ENCODE data around the gene ZBTB20. TPM values are rescaled to one million over a fixed set of nuclear protein-coding genes. Genes with fewer than 3 reads are reported as not detected.

Gene ZBTB20
- total and polyA plus RNA-seq, 2 of the 4 experiments (the other 2 are of a cell fraction): 0.75 to 14.7 TPM

GRCh38 chr3:114685161-114685560 is 461.9 kb downstream of the ZBTB20 start:
- H3K9ac ChIP-seq (ENCODE audit: low read depth, low read length): no peak overlapping the region
- no peak overlapping the region for H4K5ac ChIP-seq (ENCODE audit: low read depth, low read length)
- no peak overlapping the region for H2AK9ac ChIP-seq (replicated peaks; ENCODE audit: low read depth, low read length, poor library complexity)
- dilution Hi-C loops (cut with HindIII; ENCODE audit: low sequenced_read_pairs, unreplicated experiment): no loop called here
- H2AK5ac ChIP-seq (ENCODE audit: low read depth, low read length): no peak overlapping the region
- H2BK120ac ChIP-seq (ENCODE audit: low read depth, low read length): no peak overlapping the region
- peaks cover 3% of the 10 kb centered on the region; the same call in 1 of the 2 replicates for H3K9me1 ChIP-seq (ENCODE audit: insufficient read depth, low read length)
- in situ Hi-C loops (cut with MboI; ENCODE audit: low sequenced_read_pairs): no loop called here
- no peaks in the 10 kb centered on the region for H3K79me1 ChIP-seq (ENCODE audit: low read depth in 1 of 2, low read length in 2 of 2)
- no peaks in the 10 kb centered on the region for H3K4me1 ChIP-seq (ENCODE audit: control insufficient read depth, insufficient read depth, low read length)
- H3K4me2 ChIP-seq (ENCODE audit: low read depth, low read length): no peak overlapping the region; the same call in 1 of the 2 replicates
- H2AFZ ChIP-seq (replicated peaks; ENCODE audit: low read length, poor library complexity): no peak overlapping the region
- intact Hi-C loops (cut with micrococcal nuclease): no loop called here
- CTCF ChIA-PET: interaction anchor here (1.4 kb wide), 1 partner anchor 12 kb away, joined by 3 read pairs; no protein-coding TSS in a partner anchor
- H2BK20ac ChIP-seq (ENCODE audit: low read depth, low read length): no peak overlapping the region
- no peaks in the 10 kb centered on the region for H3K36me3 ChIP-seq (ENCODE audit: control insufficient read depth, insufficient read depth, low read length)
- H3K56ac ChIP-seq (ENCODE audit: extremely low read depth, insufficient read depth, low read length): no peak overlapping the region
- H3K14ac ChIP-seq (replicated peaks; ENCODE audit: low read depth, low read length): 0 out of 2 replicates have a peak overlapping the region, but pooled peaks have one; percentile 23
- no peak overlapping the region for H3K4ac ChIP-seq (ENCODE audit: low read depth, low read length)
- H3K27me3 ChIP-seq (ENCODE audit: control insufficient read depth, insufficient read depth, low read length): no peaks in the 10 kb centered on the region
- no peak overlapping the region for H2BK5ac ChIP-seq (ENCODE audit: low read depth, low read length, poor library complexity, severe bottlenecking)
- no CpG with 5 or more reads among the region's 4 CpGs for WGBS, 2 experiments (ENCODE audit: extremely low coverage in 2 of 2, insufficient read length in 1 of 2)
- H3K4me3 ChIP-seq (ENCODE audit: insufficient read depth, low read depth, low read length): no peak overlapping the region
- POLR2A ChIA-PET (ENCODE audit: unreplicated experiment): no interaction called here
- H3K23ac ChIP-seq (ENCODE audit: low read depth, low read length): peak overlapping the region; percentile 25; the same call in 1 of the 2 replicates
- no peaks in the 10 kb centered on the region for H3K9me3 ChIP-seq (ENCODE audit: control insufficient read depth, insufficient read depth, low read length)
- no peak overlapping the region for H3K27ac ChIP-seq (ENCODE audit: insufficient read depth, low read length)
- ATAC-seq (ENCODE audit: low read depth) (no peak), DNase-seq (no peak)
- BruUV-seq (replicated peaks): no TSS peak
- H2BK15ac ChIP-seq (ENCODE audit: low read depth, low read length): 0 out of 3 replicates have a peak overlapping the region, but pooled peaks have one; percentile 26
- TF ChIP-seq RFX5 (IDR thresholded peaks at IDR 0.05; ENCODE audit: low read depth, low read length) (no peak), RCOR1 (IDR thresholded peaks at IDR 0.05; ENCODE audit: insufficient replicate concordance, low read length) (no peak), MAZ (IDR thresholded peaks at IDR 0.05; ENCODE audit: borderline replicate concordance, low read depth, low read length) (no peak), RAD21 (IDR thresholded peaks at IDR 0.05; ENCODE audit: low read length) (no peak), CTCF (conservative IDR thresholded peaks at IDR 0.05; ENCODE audit: low read depth, low read length) (no peak), POLR2A (IDR thresholded peaks at IDR 0.05; ENCODE audit: low read depth, low read length) (no peak), MAFK (IDR thresholded peaks at IDR 0.05; ENCODE audit: low read depth, low read length) (no peak), SMC3 (IDR thresholded peaks at IDR 0.05; ENCODE audit: low read depth, low read length) (no peak), NFE2L2 (IDR thresholded peaks at IDR 0.05; ENCODE audit: low read depth, low read length) (no peak)
- TF ChIP-seq, protein P1, sequence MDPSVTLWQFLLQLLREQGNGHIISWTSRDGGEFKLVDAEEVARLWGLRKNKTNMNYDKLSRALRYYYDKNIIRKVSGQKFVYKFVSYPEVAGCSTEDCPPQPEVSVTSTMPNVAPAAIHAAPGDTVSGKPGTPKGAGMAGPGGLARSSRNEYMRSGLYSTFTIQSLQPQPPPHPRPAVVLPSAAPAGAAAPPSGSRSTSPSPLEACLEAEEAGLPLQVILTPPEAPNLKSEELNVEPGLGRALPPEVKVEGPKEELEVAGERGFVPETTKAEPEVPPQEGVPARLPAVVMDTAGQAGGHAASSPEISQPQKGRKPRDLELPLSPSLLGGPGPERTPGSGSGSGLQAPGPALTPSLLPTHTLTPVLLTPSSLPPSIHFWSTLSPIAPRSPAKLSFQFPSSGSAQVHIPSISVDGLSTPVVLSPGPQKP (IDR thresholded peaks at IDR 0.05; ENCODE audit: borderline replicate concordance, low read depth, low read length): no peak
- no peak overlapping the region; a peak in 1 of 4 replicates for H4K8ac ChIP-seq (ENCODE audit: low read depth in 2 of 2, low read length in 2 of 2)
- no peak overlapping the region for H4K91ac ChIP-seq (ENCODE audit: insufficient read depth, low read depth, low read length)
- no peaks in the 10 kb centered on the region for H4K20me1 ChIP-seq (ENCODE audit: insufficient read depth, low read length)
- no peak overlapping the region for H3K18ac ChIP-seq (ENCODE audit: low read depth, low read length)

Measured in IMR-90 (cell line).